Gastrocnemius medialis (tissue), 4 donors: ENCODE results near the gene GPR34. TPM values are rescaled to one million over a fixed set of nuclear protein-coding genes. Genes with fewer than 3 reads are reported as not detected.

Experiments used
- ATAC-seq, 2 donors: fragments of 150-250 bp; one replicate each; pipeline ENCODE4 v1.9.1; 2016
- DNase-seq, 2 donors: peaks; one replicate each; pipeline ENCODE4 v3.0.0-alpha.2; 2019
- H3K27ac ChIP-seq, 4 donors: fragments of 200-600 bp; sonication (generic); 1 replicate in 1 of 4; 2 replicates in 3 of 4; pipeline ENCODE4 v1.5.1; 2016 to 2018; ENCODE audit warnings: mild to moderate bottlenecking in 2 of 4, moderate library complexity in 1 of 4
- H3K27me3 ChIP-seq, 3 donors: fragments of 200-600 bp; sonication (generic) in 2 of 3; 1 replicate in 1 of 3; 2 replicates in 2 of 3; pipeline versions ENCODE4 v1.5.1 to v1.6.0; 2016 to 2019; ENCODE audit warnings: mild to moderate bottlenecking in 1 of 3, moderate library complexity in 1 of 3
- H3K36me3 ChIP-seq, 2 donors: fragments of 200-600 bp; sonication (generic) in 1 of 2; one replicate each; pipeline ENCODE4 v1.5.1; 2017 to 2018
- H3K4me1 ChIP-seq, 2 donors: fragments of 200-600 bp; sonication (generic) in 1 of 2; one replicate each; pipeline ENCODE4 v1.5.1; 2016 to 2017; ENCODE audit warnings: mild to moderate bottlenecking in 2 of 2
- H3K4me3 ChIP-seq, 4 donors: fragments of 200-600 bp; sonication (generic) in 3 of 4; 1 replicate in 1 of 4; 2 replicates in 3 of 4; pipeline ENCODE4 v1.5.1; 2016 to 2019; ENCODE audit warnings: mild to moderate bottlenecking in 2 of 4
- H3K9me3 ChIP-seq, 3 donors: fragments of 200-600 bp; sonication (generic) in 2 of 3; 1 replicate in 1 of 3; 2 replicates in 2 of 3; pipeline ENCODE4 v1.5.1; 2016 to 2019
- CTCF ChIP-seq, 5 experiments: fragments of 450-650 bp in 3 of 5; fragments of 200-600 bp in 2 of 5; sonication (generic) in 2 of 5; IDR thresholded peaks in 4 of 5; conservative IDR thresholded peaks in 1 of 5; 1 replicate in 4 of 5; 2 replicates in 1 of 5; pipeline ENCODE4 v1.5.1; 2016 to 2019; ENCODE audit warnings: antibody characterized with exemption in 5 of 5, mild to moderate bottlenecking in 3 of 5, moderate library complexity in 3 of 5
- POLR2A ChIP-seq, 2 donors: fragments of 450-650 bp; IDR thresholded peaks; one replicate each; pipeline ENCODE4 v1.6.1; 2017; ENCODE audit warnings: antibody characterized with exemption in 2 of 2, mild to moderate bottlenecking in 2 of 2, moderate library complexity in 2 of 2
- in situ Hi-C, 4 donors: fragments of 200-750 bp; cut with MboI; loops; one replicate each; pipeline versions ENCODE4 v1.15.0 to v1.8.0; 2017; ENCODE audit warnings: low sequenced_read_pairs in 4 of 4
- intact Hi-C: fragments of 100-400 bp; cut with DNase I; formaldehyde crosslinking; loops from one replicate; pipeline ENCODE4 v1.15.1; 2023; ENCODE audit warnings: low total_unique reads
- total RNA-seq, 4 donors: library from RNA; depleted of rRNA; stranded (reverse); fragments of >200 nt; gene quantifications; one replicate each; pipeline versions ENCODE4 v1.1.0 to v1.2.3, GENCODE V29; 2016

GPR34 gene
- total RNA-seq, 4 donors from 2014 or later: 0.95 to 4.6 (median 2.4) TPM

- TF ChIP-seq POLR2A (IDR thresholded peaks at IDR 0.05) (no peak), CTCF (IDR thresholded peaks at IDR 0.05 in 4 of 5, conservative IDR thresholded peaks at IDR 0.05 in 1 of 5) (no peak)
- DNase-seq: no peak
These were observed 31.5 kb downstream of the GPR34 start for GRCh38 chrX:41720125-41720779.

GRCh38 chrX:41721590-41721989 lies 32.8 kb downstream of the GPR34 start:
- DNase-seq (no peak), ATAC-seq (no peak)
- H3K4me3 ChIP-seq: no peak overlapping the region
- intact Hi-C loops: no loop called here
- H3K9me3 ChIP-seq: no peaks in the 10 kb centered on the region
- H3K27me3 ChIP-seq: no peaks in the 10 kb centered on the region
- TF ChIP-seq POLR2A (IDR thresholded peaks at IDR 0.05) (no peak), CTCF (IDR thresholded peaks at IDR 0.05 in 4 of 5, conservative IDR thresholded peaks at IDR 0.05 in 1 of 5) (no peak)
- H3K36me3 ChIP-seq: no peaks in the 10 kb centered on the region
- in situ Hi-C loops: no loop called here
- H3K27ac ChIP-seq: no peak overlapping the region
- no peaks in the 10 kb centered on the region for H3K4me1 ChIP-seq

More at GRCh38 chrX:41720125-41720779, 31.5 kb downstream of the GPR34 start:
- no peaks in the 10 kb centered on the region for H3K9me3 ChIP-seq
- in situ Hi-C loops (no loop called here), intact Hi-C loops (no loop called here)
- no peak for ATAC-seq
- no peak overlapping the region for H3K4me3 ChIP-seq
- H3K27ac ChIP-seq: no peak overlapping the region
- no peaks in the 10 kb centered on the region for H3K4me1 ChIP-seq
- H3K27me3 ChIP-seq: no peaks in the 10 kb centered on the region
- no peaks in the 10 kb centered on the region for H3K36me3 ChIP-seq

- no peak overlapping the region for H3K27ac ChIP-seq
- no peaks in the 10 kb centered on the region for H3K9me3 ChIP-seq
- intact Hi-C loops: no loop called here
- ATAC-seq (no peak), DNase-seq (no peak)
- TF ChIP-seq POLR2A (IDR thresholded peaks at IDR 0.05): no peak
- TF ChIP-seq CTCF (IDR thresholded peaks at IDR 0.05 in 4 of 5, conservative IDR thresholded peaks at IDR 0.05 in 1 of 5): no peak
- H3K4me3 ChIP-seq: no peak overlapping the region
- H3K36me3 ChIP-seq: no peaks in the 10 kb centered on the region
- in situ Hi-C loops: no loop called here
- no peaks in the 10 kb centered on the region for H3K4me1 ChIP-seq
- no peaks in the 10 kb centered on the region for H3K27me3 ChIP-seq
These were observed 33.4 kb downstream of the GPR34 start for GRCh38 chrX:41722214-41722613.

GRCh38 chrX:41722816-41723618 lies 34.2 kb downstream of the GPR34 start:
- ATAC-seq: no peak
- H3K27me3 ChIP-seq: no peaks in the 10 kb centered on the region

More at GRCh38 chrX:41722816-41723618, 34.2 kb downstream of the GPR34 start:
- H3K4me1 ChIP-seq: no peaks in the 10 kb centered on the region
- H3K27ac ChIP-seq: no peak overlapping the region
- intact Hi-C loops: no loop called here
- in situ Hi-C loops: no loop called here
- H3K4me3 ChIP-seq: no peak overlapping the region
- H3K9me3 ChIP-seq: no peaks in the 10 kb centered on the region
- TF ChIP-seq CTCF (IDR thresholded peaks at IDR 0.05 in 4 of 5, conservative IDR thresholded peaks at IDR 0.05 in 1 of 5): no peak
- no peak for TF ChIP-seq POLR2A (IDR thresholded peaks at IDR 0.05)
- DNase-seq: no peak
- no peaks in the 10 kb centered on the region for H3K36me3 ChIP-seq
